ENCODE measurements around the gene DDX1. TPM values are rescaled to one million over a fixed set of nuclear protein-coding genes. Genes with fewer than 3 reads are reported as not detected.

Gene DDX1
- total and polyA plus RNA-seq, 9 of the 15 experiments (the other 6 are each of a cell fraction or from before 2014, with no cell fraction given): 116 to 277 (median 232) TPM

- peak; percentile 92 to 95 (median 92) for TF ChIP-seq CTCF (IDR thresholded peaks at IDR 0.05 in 2 of 3, conservative IDR thresholded peaks at IDR 0.05 in 1 of 3; ENCODE audit: insufficient read depth in 2 of 3, low read depth in 1 of 3, low read length in 3 of 3)
- TF ChIP-seq TAF1 (IDR thresholded peaks at IDR 0.05; ENCODE audit: control insufficient read depth, extremely low read depth, insufficient read depth, low read length, severe bottlenecking): no peak
- no peak for TF ChIP-seq KAT8 (IDR thresholded peaks at IDR 0.05; ENCODE audit: low read depth)
- TF ChIP-seq RAD21 (CRISPR knock-in tag; conservative IDR thresholded peaks at IDR 0.05 in 1 of 2, IDR thresholded peaks at IDR 0.05 in 1 of 2): peak; percentile 87 to 97
- TF ChIP-seq REST (IDR thresholded peaks at IDR 0.05; ENCODE audit: borderline replicate concordance): peak; percentile 82; the same call in 1 of the 2 replicates
- TF ChIP-seq REST (CRISPR knock-in tag; IDR thresholded peaks at IDR 0.05; ENCODE audit: low read depth): 0 out of 2 replicates have a peak, but pooled peaks have one; percentile 29
- TF ChIP-seq SIN3B (IDR thresholded peaks at IDR 0.05; ENCODE audit: low read depth): peak; percentile 15; the same call in 1 of the 2 replicates
- TF ChIP-seq DEAF1 (CRISPR knock-in tag; IDR thresholded peaks at IDR 0.05): peak; percentile 83
- TF ChIP-seq GTF3C2 (IDR thresholded peaks at IDR 0.05; ENCODE audit: borderline replicate concordance, extremely low read depth, insufficient read length): no peak
- peak; percentile 41 to 51; a peak in 2 of 4 replicates for TF ChIP-seq MAZ (CRISPR knock-in tag; conservative IDR thresholded peaks at IDR 0.05 in 1 of 2, IDR thresholded peaks at IDR 0.05 in 1 of 2)
These were observed 14.5 kb upstream of the DDX1 start (continued) for GRCh38 chr2:15577071-15577735.

All from K562 (cell line).